CD14-positive monocyte (primary cell): Measurements from ENCODE around the gene TUBGCP3. TPM values are rescaled to one million over a fixed set of nuclear protein-coding genes. Genes with fewer than 3 reads are reported as not detected.

ENCODE experiments used
- DNase-seq, 3 donors: peaks; one replicate each; pipeline ENCODE4 v3.0.0-alpha.2; 2011 to 2022
- H2AFZ ChIP-seq: 2 replicates; pipeline ENCODE4 v1.6.0; 2012; ENCODE audit warnings: mild to moderate bottlenecking, low read depth, low read length, inconsistent platforms; ENCODE audit not compliant: insufficient read depth, poor library complexity, severe bottlenecking
- H3K27ac ChIP-seq, 2 donors: 1 replicate in 1 of 2; 2 replicates in 1 of 2; pipeline ENCODE4 v1.5.1; 2012 to 2013; ENCODE audit warnings: low read length in 2 of 2, control low read depth in 1 of 2, inconsistent platforms in 1 of 2, low read depth in 1 of 2, mild to moderate bottlenecking in 1 of 2
- H3K27me3 ChIP-seq, 2 donors: one replicate each; pipeline versions ENCODE4 v1.6.0 to v1.6.1; 2011 to 2013; ENCODE audit warnings: low read length in 2 of 2; ENCODE audit not compliant: control insufficient read depth in 2 of 2, insufficient read depth in 2 of 2
- H3K36me3 ChIP-seq, 2 donors: replicated peaks in 1 of 2; 1 replicate in 1 of 2; 2 replicates in 1 of 2; pipeline versions ENCODE4 v1.5.1 to v1.6.1; 2012 to 2013; ENCODE audit warnings: low read length in 2 of 2, control low read depth in 1 of 2, inconsistent platforms in 1 of 2, mild to moderate bottlenecking in 1 of 2; ENCODE audit not compliant: insufficient read depth in 2 of 2, control insufficient read depth in 1 of 2
- H3K4me1 ChIP-seq, 2 donors: 1 replicate in 1 of 2; 2 replicates in 1 of 2; pipeline versions ENCODE4 v1.5.1 to v1.6.1; 2012 to 2013; ENCODE audit warnings: low read length in 2 of 2, control low read depth in 1 of 2, inconsistent platforms in 1 of 2, mild to moderate bottlenecking in 1 of 2, moderate library complexity in 1 of 2; ENCODE audit not compliant: insufficient read depth in 2 of 2, control insufficient read depth in 1 of 2
- H3K4me2 ChIP-seq: replicated peaks from 2 replicates; pipeline ENCODE3; 2012; ENCODE audit warnings: low read length, moderate library complexity, mild to moderate bottlenecking; ENCODE audit not compliant: poor library complexity, severe bottlenecking; ENCODE audit errors: extremely low read depth
- H3K4me3 ChIP-seq, 3 experiments: fragments of 200-600 bp in 1 of 3; sonication (generic) in 1 of 3; replicated peaks in 1 of 3; 1 replicate in 2 of 3; 2 replicates in 1 of 3; pipeline ENCODE4 v1.5.1; 2011 to 2013; ENCODE audit warnings: low read length in 3 of 3, mild to moderate bottlenecking in 3 of 3, control low read depth in 2 of 3, low read depth in 2 of 3, inconsistent platforms in 1 of 3, moderate library complexity in 1 of 3
- H3K79me2 ChIP-seq: 2 replicates; pipeline ENCODE4 v1.6.0; 2012; ENCODE audit warnings: mild to moderate bottlenecking, control low read depth, inconsistent platforms, low read length, moderate library complexity; ENCODE audit not compliant: insufficient read depth
- H3K9ac ChIP-seq: 2 replicates; pipeline ENCODE4 v1.6.0; 2017; ENCODE audit warnings: low read length, mild to moderate bottlenecking; ENCODE audit not compliant: insufficient read depth, poor library complexity, severe bottlenecking
- H3K9me3 ChIP-seq, 2 donors: replicated peaks in 1 of 2; 1 replicate in 1 of 2; 2 replicates in 1 of 2; pipeline versions ENCODE4 v1.5.1 to v1.6.1; 2012 to 2013; ENCODE audit warnings: low read length in 2 of 2, control low read depth in 1 of 2; ENCODE audit not compliant: control insufficient read depth in 1 of 2, insufficient read depth in 1 of 2
- H4K20me1 ChIP-seq: 2 replicates; pipeline ENCODE4 v1.6.0; 2012; ENCODE audit warnings: mild to moderate bottlenecking, low read length, control low read depth, moderate library complexity; ENCODE audit not compliant: insufficient read depth
- H3K27ac Mint-ChIP-seq, 7 donors: one replicate each; pipeline ENCODE4 v1.8.0; 2020; ENCODE audit warnings: mild to moderate bottlenecking in 7 of 7, mixed read lengths in 7 of 7, moderate library complexity in 6 of 7, inconsistent platforms in 2 of 7
- H3K27me3 Mint-ChIP-seq, 3 donors: one replicate each; pipeline ENCODE4 v1.8.0; 2021 to 2022; ENCODE audit warnings: low read depth in 3 of 3, mild to moderate bottlenecking in 3 of 3, mixed read lengths in 3 of 3, moderate library complexity in 3 of 3, inconsistent platforms in 1 of 3
- H3K36me3 Mint-ChIP-seq, 2 donors: one replicate each; pipeline ENCODE4 v1.8.0; 2020; ENCODE audit warnings: mixed read lengths in 2 of 2, inconsistent platforms in 1 of 2, mild to moderate bottlenecking in 1 of 2
- H3K4me1 Mint-ChIP-seq: one replicate; pipeline ENCODE4 v1.8.0; 2020; ENCODE audit warnings: mild to moderate bottlenecking, mixed read lengths
- H3K4me3 Mint-ChIP-seq, 2 donors: one replicate each; pipeline ENCODE4 v1.8.0; 2020; ENCODE audit warnings: mild to moderate bottlenecking in 2 of 2, mixed read lengths in 2 of 2, moderate library complexity in 1 of 2
- H3K9me3 Mint-ChIP-seq, 7 donors: one replicate each; pipeline ENCODE4 v1.8.0; 2020 to 2022; ENCODE audit warnings: mixed read lengths in 7 of 7, mild to moderate bottlenecking in 6 of 7, moderate library complexity in 6 of 7, inconsistent platforms in 2 of 7
- WGBS: methylation state at CpG from one replicate; pipeline ENCODE4 v1.1.5; 2013; ENCODE audit warnings: missing lambda C conversion rate; ENCODE audit not compliant: insufficient coverage; 5-methylcytosine and 5-hydroxymethylcytosine counted together
- intact Hi-C, 2 donors: fragments of 100-400 bp; cut with micrococcal nuclease; formaldehyde crosslinking; loops; one replicate each; pipeline versions ENCODE4 v1.15.0 to v1.15.1; 2023
- polyA plus RNA-seq, 3 donors: library from polyadenylated mRNA; depleted of rRNA in 1 of 3; unstranded in 2 of 3; stranded (reverse) in 1 of 3; fragments of 300-500 nt in 2 of 3; fragments of >200 nt in 1 of 3; fragmentation: Illumina TruSeq in 2 of 3; gene quantifications; 1 replicate in 2 of 3; 2 replicates in 1 of 3; pipeline ENCODE4 v1.2.3, GENCODE V29; 2012 to 2021
- TF ChIP-seq, protein P1 (sequence below): fragments of 200-600 bp; IDR thresholded peaks from one replicate; pipeline ENCODE4 v1.8.0; 2022; ENCODE audit warnings: antibody characterized with exemption, mild to moderate bottlenecking

The TUBGCP3 gene
- polyA plus RNA-seq, 3 donors = 25.4 to 47.1 (median 34.1) TPM

DNA sequence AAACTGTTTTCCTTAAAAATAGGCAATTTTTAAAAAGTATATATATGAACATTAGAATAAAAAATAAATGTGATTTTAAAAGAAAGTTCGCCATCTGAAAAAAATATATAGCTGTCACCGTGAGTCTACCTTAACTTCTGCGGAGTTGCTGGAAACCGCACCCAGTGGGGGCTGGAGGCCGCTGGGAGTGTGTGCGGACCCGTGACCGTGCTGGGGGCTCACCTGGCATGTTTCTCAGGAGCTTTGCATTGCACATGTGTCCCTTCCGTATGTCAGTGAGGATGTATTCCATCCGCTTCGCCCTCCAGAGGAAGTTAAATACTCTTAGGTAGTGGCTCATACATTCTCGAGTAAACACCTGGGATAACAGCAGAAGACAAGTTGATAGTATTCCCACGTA, 71.7 kb downstream of the TUBGCP3 start:
- peaks cover 67 to 71% of the 10 kb centered on the region in 2 donors for H3K36me3 Mint-ChIP-seq
- H3K27ac Mint-ChIP-seq = no peak overlapping the region
- 98% methylated on average over 10 of the region's 13 CpGs for WGBS

DNA sequence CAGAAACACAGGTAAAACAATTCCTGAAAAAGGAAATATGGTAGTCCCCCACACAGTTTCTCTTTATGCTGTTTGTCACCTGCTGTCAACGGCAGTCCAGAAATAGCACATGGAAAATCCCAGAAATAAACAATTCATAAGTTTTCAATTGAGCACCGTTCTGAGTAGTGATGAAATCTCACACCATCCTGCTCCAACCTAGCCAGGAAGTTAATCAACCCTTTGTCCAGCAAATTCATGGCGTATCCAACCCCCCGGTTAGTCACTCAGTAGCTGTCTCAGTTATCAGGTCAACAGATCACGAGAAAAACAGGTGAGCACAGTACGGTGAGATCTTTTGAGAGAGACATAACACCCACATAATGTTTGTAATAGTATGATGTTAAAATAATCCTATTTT, 74.2 kb downstream of the TUBGCP3 start:
- Mint-ChIP-seq H3K27me3 (no peaks in the 10 kb centered on the region), H3K36me3 (peaks cover 71 to 81% of the 10 kb centered on the region in 2 donors), H3K9me3 (no peaks in the 10 kb centered on the region), H3K27ac (peak overlapping the region in 1 of 7 donors; percentile 38), H3K4me3 (no peak overlapping the region), H3K4me1 (no peaks in the 10 kb centered on the region)
- TF ChIP-seq, protein P1, sequence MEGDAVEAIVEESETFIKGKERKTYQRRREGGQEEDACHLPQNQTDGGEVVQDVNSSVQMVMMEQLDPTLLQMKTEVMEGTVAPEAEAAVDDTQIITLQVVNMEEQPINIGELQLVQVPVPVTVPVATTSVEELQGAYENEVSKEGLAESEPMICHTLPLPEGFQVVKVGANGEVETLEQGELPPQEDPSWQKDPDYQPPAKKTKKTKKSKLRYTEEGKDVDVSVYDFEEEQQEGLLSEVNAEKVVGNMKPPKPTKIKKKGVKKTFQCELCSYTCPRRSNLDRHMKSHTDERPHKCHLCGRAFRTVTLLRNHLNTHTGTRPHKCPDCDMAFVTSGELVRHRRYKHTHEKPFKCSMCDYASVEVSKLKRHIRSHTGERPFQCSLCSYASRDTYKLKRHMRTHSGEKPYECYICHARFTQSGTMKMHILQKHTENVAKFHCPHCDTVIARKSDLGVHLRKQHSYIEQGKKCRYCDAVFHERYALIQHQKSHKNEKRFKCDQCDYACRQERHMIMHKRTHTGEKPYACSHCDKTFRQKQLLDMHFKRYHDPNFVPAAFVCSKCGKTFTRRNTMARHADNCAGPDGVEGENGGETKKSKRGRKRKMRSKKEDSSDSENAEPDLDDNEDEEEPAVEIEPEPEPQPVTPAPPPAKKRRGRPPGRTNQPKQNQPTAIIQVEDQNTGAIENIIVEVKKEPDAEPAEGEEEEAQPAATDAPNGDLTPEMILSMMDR = no peak
- H2AFZ ChIP-seq = no peak overlapping the region
- H4K20me1 ChIP-seq = no peaks in the 10 kb centered on the region
- WGBS = 79% methylated on average over 2 of the region's 6 CpGs
- H3K9ac ChIP-seq = no peak overlapping the region
- no peaks in the 10 kb centered on the region for H3K27me3 ChIP-seq
- intact Hi-C loops = loop anchor here in 1 of 2 donors (10.0 kb wide), 1 partner anchor 91 kb away; no protein-coding TSS in a partner anchor
- no peak for DNase-seq
- no peak overlapping the region for H3K4me2 ChIP-seq
- no peak overlapping the region for H3K4me3 ChIP-seq
- no peak overlapping the region for H3K27ac ChIP-seq
- no peaks in the 10 kb centered on the region for H3K9me3 ChIP-seq
- H3K79me2 ChIP-seq = no peaks in the 10 kb centered on the region
- H3K4me1 ChIP-seq = no peaks in the 10 kb centered on the region
- peaks cover 81 to 98% of the 10 kb centered on the region in 2 donors for H3K36me3 ChIP-seq

More for the DNA sequence above, 71.7 kb downstream of the TUBGCP3 start:
- Histone ChIP-seq H4K20me1 (no peaks in the 10 kb centered on the region), H3K36me3 (peaks cover 80 to 96% of the 10 kb centered on the region in 2 donors), H3K27me3 (no peaks in the 10 kb centered on the region), H2AFZ (no peak overlapping the region), H3K9me3 (no peaks in the 10 kb centered on the region), H3K4me1 (no peaks in the 10 kb centered on the region), H3K4me2 (no peak overlapping the region), H3K79me2 (no peaks in the 10 kb centered on the region), H3K9ac (no peak overlapping the region), H3K4me3 (no peak overlapping the region), H3K27ac (no peak overlapping the region)
- TF ChIP-seq, protein P1 = no peak
- no peaks in the 10 kb centered on the region for H3K4me1 Mint-ChIP-seq
- no peak for DNase-seq
- no peaks in the 10 kb centered on the region for H3K9me3 Mint-ChIP-seq
- no peaks in the 10 kb centered on the region for H3K27me3 Mint-ChIP-seq
- intact Hi-C loops = loop anchor here in 1 of 2 donors (10.0 kb wide), 1 partner anchor 89 kb away; no protein-coding TSS in a partner anchor
- no peak overlapping the region for H3K4me3 Mint-ChIP-seq
